Superior temporal gyrus (tissue), 1 donor: ENCODE data around the gene NDRG4.

Source experiments
- DNase-seq: peaks from one replicate; pipeline ENCODE4 v3.0.0-alpha.2; 2016; ENCODE audit errors: extremely low spot score

The NDRG4 gene

GRCh38 chr16:58495521-58496331 lies 4.2 kb upstream of the NDRG4 start:
- no peak for DNase-seq

DNA sequence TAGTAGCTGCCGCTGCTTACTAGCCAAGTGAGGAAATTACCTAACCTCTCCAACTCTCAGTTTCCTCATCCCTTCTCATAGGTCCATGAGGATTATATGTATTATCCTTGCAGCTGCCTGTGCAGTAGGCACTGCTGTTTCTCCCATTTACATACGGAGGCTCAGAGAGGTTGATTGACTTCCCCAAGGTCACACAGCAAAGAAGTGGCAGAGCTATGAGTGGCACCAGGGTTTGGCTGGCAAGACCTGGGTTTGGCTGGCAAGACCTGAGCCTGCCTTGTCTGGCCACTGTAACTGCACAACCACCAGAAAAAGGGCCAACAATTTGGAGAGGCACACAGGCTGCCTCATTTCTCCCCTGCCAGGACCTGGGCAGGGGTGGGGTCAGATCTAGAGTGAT lies 2.5 kb upstream of the NDRG4 start:
- no peak for DNase-seq

GRCh38 chr16:58497935-58498334 lies 2.0 kb upstream of the NDRG4 start:
- DNase-seq, result no peak

- DNase-seq, result no peak
Observed at GRCh38 chr16:58498341-58499091, 1.4 kb upstream of the NDRG4 start.

GRCh38 chr16:58499092-58499511 lies 841 bp upstream of the NDRG4 start:
- DNase-seq, result no peak

GRCh38 chr16:58500430-58501241 lies 693 bp downstream of the NDRG4 start:
- no peak for DNase-seq

DNA sequence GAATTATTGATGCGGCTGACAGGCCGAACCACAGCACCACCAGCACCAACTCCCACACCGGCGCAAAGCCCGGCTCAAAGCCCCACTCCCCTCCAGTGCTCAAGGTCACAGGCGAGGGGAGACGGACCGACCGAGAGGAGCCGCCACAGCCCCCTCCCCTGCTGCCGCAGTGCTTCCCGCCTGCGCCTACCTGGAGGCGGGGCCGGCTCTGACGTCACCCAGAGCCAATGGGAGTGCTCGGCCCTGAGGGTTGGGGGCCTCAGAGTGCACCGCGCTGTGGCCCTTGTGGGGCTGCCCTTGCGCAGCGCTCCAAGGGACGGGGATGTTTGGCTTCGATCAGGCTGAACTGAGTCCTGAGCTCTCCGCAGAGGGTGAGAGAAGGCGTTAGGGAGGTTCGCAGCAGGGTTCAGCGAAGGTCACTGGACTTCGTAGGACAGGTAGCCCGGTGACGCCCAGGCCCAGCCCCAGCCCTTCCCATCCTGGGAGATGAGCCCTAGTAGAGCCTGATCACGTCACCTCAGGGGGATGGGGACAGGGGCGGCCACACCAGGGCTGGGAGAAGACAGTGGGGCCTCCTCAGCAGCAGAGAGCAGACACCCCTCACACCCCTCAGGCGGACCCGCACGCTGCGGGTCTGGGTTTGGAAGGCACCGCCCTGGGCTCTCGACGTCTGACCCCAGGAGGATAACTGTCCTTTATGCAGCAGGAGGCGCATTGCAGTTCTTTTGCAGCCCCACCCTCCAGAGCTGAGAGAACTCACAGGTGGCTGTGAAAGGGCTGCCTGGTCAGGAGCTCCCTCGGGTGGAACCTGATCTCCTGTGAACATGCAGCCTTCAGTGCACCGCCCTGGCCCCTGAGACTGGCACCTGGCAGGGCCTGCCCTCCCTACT lies 1.5 kb downstream of the NDRG4 start:
- peak; percentile 54 for DNase-seq

DNA sequence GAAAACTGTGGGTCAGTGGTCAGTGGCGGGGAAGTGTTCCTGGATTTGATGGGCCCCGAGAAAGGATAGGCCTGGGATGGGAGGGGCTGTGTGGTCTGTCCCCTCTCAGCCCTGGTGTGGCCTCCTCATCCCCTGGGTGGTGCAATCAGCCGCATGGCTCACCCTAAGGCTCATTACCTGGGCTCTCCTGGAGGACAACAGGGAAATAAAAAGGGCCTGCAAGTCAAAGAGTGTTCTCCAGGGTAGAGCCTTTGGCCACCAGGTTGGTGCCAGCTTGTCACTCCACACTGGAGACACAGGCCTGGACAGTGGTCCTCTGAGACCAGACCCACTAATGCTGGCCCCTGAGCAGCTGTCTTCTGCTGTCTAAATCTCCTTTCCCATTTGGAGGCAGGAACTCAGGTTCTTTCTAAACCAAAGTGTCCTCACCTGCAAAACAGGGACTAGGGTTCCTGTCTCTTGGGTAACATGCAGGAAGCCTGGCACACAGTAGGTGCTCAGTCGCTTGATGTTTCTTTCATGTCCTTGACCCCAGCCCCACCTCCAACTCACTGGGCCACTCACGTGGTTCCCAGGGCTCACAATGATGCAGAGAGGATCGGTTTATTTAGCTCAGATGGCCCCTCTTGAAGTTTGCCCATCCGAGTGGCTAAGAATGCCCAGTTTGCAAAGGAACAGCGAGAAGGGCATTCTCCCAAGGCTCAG lies 2.4 kb downstream of the NDRG4 start:
- DNase-seq, result no peak

DNA sequence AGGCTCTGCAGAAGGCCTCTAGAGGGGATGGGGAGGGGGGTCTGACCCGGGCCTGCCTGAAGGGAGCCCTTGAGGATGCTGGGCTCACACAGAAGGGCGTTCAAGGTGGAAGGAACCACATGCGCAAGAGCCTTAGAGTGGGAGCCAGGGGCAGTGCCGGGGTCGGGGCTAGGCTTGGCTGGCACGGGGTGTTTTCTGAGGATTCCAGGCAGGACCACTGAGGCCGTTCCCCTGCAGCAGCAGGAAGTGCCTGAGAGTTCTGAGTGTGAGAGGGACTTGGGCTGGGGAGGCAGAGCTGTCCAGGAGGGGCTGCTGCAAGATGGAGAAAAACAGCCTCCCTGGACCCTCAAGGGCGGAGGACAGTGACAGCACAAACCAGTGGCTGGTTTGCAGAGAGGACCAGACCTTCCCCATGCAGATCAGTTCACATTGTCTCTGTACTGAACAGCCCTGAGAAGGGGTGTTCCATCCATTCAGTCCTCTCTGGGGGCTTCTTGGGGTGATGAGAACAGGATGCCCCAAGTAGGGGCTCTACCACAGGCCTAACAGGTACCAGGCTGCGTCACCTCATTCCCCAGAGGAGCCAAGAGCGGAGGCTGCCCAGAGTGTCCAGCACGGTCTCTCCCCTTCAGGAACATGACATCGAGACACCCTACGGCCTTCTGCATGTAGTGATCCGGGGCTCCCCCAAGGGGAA lies 3.4 kb downstream of the NDRG4 start:
- no peak for DNase-seq

DNA sequence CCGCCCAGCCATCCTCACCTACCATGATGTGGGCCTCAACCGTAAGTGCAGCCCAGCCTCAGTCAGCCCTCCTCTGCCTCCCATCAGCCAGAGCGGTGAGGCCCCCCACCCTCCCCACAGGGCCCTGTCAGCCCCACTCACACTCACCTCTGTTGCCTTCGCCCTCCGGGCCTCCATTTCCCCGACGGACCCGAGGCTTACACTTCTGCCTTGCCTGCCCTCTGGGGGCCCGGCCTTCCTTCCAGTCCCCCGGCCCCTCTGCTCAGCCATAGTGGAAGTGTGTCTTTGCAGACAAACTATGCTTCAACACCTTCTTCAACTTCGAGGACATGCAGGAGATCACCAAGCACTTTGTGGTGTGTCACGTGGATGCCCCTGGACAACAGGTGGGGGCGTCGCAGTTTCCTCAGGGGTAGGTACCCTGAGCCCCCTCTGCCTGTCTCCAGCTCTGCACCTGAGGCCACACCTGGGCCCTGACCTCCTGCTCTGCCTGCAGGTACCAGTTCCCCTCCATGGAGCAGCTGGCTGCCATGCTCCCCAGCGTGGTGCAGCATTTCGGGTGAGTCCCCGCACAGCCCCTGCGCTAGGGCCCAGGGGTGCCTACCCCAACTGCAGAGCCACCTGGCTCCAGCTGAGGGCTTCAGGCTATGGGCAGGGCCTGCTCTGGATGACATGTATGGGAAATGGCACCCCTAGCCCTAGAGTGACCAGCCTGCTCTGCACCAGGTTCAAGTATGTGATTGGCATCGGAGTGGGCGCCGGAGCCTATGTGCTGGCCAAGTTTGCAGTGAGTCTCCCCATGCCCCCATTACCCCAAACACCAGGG lies 4.1 kb downstream of the NDRG4 start:
- DNase-seq, result no peak

DNA sequence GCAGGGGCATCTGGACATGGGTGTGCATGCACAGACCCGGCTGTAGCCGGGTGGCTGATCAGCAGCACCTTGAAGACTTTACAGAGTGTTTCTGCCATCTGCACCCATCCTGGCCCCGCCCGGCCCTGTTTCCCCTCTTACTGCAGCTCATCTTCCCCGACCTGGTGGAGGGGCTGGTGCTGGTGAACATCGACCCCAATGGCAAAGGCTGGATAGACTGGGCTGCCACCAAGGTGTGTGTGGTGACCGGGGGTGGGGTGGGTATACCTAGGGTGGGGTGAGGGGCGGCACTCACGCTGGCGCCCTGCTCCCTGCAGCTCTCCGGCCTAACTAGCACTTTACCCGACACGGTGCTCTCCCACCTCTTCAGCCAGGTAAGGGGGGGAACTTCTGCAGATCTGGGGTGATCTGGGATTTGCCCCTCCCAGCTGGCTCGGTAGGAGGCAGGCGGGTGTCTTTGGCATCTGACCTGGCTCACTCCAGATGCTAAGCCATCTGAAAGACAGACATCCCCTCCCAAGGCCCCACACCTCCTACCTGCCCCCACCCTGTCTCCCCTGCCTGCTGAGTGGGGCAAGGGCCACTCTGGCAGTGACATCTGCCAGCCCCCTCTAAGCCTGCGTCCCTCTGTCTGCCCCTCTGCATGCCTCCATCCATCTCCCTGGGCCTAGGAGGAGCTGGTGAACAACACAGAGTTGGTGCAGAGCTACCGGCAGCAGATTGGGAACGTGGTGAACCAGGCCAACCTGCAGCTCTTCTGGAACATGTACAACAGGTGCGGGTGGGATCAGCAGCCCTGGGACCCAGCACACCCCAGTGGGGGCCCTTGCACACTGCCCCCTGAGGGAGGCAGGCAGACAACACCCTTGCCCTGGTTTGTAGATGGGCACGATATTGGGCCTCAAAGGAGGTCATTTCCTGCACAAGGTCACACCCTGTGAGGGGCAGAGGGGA lies 6.6 kb downstream of the NDRG4 start:
- DNase-seq, result no peak

DNA sequence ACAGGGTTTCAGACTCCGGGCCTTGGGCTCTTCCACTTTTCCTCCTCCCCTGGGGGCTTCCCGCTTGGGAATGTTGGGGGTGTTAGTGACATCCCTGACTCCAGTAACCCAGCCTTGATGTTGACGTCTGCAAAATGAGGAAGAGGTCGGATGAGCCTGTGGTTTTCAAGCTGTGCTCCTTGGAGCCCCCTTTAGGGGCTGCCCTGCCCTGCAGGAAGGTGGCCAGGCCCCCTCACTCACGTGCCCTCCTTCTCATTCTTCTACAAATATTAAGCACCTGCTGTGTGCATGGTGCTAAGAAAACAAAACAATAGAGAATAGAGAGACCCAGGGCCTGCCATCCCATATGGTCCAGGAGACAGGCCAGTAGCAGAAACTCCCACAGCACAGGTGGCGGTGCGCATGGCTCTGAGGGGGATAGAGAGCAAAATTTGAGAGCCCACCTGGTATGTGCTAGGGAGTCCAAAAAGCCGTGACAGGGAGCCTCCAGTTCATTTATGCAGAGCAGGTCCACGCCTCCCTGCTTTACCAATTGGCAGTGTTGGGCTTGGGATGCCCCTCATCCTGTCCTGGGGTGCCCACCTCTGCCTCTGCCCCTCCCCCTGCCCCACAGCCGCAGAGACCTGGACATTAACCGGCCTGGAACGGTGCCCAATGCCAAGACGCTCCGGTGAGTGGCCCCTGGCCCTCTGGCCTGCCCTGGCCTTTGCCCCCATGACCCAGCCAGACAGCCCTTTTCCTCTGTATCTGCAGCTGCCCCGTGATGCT lies 7.4 kb downstream of the NDRG4 start:
- DNase-seq, result no peak

GRCh38 chr16:58507963-58508670 lies 8.2 kb downstream of the NDRG4 start:
- no peak for DNase-seq

DNA sequence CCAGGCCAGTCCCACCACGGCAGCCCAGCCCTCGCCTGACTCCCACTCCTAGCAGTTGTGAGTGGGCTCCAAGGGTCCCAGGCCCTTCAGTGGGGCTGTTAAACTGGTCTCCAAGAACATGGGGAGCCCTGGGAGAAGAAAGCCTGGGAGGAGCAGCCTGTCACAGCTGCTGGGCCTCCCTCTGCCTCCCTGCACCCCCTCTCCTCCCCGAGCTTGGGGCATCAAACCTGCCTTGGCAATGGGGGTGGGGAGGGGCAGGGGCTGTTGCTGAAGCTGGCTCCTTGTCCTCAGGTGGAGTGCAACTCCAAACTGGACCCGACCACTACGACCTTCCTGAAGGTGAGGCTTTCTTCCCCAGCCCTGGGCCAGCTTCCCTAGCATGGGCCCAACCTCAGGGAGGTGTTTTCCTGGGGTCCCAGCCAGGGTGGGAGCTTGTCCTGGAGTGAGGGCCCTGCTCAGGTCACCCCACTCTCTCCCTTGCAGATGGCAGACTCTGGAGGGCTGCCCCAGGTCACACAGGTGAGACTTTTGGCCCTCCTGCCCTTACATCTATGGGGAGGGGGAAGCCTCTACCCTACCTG lies 8.8 kb downstream of the NDRG4 start:
- no peak for DNase-seq

DNA sequence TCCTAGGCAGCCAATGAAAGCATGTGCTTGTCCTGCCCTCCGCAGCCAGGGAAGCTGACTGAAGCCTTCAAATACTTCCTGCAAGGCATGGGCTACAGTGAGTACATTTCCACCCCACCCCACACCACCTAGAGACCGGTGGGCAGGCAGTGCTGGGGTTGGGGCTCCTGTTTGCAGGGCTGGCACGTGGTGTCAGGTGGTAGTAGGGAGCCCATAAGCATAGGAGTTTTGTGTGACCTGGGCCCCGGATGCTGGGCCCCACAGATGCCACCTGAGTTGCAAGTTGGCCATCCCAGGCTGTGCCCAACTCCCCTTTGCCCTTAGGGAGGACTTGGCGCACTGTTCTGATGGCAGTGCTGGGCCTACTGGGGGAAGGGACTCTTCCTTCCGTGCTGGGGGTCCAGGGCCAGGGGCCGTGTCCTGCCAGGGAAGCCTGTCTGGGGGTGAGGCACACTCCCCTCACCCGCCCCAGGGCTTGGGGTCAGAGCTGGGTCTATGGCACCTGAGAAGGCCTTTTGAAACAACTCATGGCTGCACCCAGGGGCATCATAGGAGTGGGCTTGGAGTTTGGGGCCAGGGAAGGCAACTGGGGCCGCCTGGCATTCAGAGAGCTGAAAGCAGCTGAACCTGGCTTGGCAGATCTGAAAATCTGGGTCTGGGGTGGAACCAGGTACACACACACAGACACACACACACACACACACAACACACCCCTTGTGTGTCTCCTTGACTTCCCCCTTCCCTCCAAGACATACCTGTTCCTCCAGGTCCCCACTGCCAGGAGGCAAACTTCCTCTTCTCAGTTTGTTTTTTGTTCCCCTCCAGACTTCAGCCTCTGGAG lies 9.5 kb downstream of the NDRG4 start:
- no peak for DNase-seq
